ENCODE results near the gene USP53. TPM values are rescaled to one million over a fixed set of nuclear protein-coding genes. Genes with fewer than 3 reads are reported as not detected.

The USP53 gene
- total and polyA plus RNA-seq, 10 of the 15 experiments (the other 5 are each of a cell fraction or from before 2014, with no cell fraction given), result 0.23 to 4.0 (median 2.7) TPM

DNA sequence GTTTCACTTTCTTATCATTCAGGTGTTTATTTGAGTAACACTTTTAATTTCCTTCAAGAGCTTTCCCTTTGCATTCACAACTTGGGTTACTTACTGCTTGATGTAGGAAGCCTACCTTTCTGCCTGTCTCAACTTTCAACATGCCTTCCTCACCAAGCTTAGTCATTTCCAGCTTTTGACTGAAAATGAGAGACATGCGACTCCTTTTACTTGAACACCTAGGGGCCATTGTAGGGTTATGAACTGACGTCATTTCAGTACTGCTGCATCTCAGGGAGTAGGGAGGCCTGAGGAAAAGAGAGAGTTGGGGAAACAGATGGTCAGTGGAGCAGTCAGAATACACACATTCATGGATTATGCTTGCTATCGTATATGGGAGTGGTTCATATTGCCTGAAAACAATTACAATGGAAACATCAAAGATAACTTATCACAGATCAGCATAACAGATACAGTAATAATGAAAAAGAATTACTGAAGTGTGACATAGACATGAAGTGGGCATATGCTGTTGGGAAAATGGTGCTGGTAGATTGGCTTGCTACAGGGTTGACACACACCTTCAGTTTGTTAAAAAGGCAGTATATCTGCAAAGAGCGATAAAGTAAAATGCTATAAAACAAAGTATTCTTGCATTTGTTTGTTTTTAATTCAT lies 25.7 kb downstream of the USP53 start (continued):
- TF ChIP-seq, protein P1, sequence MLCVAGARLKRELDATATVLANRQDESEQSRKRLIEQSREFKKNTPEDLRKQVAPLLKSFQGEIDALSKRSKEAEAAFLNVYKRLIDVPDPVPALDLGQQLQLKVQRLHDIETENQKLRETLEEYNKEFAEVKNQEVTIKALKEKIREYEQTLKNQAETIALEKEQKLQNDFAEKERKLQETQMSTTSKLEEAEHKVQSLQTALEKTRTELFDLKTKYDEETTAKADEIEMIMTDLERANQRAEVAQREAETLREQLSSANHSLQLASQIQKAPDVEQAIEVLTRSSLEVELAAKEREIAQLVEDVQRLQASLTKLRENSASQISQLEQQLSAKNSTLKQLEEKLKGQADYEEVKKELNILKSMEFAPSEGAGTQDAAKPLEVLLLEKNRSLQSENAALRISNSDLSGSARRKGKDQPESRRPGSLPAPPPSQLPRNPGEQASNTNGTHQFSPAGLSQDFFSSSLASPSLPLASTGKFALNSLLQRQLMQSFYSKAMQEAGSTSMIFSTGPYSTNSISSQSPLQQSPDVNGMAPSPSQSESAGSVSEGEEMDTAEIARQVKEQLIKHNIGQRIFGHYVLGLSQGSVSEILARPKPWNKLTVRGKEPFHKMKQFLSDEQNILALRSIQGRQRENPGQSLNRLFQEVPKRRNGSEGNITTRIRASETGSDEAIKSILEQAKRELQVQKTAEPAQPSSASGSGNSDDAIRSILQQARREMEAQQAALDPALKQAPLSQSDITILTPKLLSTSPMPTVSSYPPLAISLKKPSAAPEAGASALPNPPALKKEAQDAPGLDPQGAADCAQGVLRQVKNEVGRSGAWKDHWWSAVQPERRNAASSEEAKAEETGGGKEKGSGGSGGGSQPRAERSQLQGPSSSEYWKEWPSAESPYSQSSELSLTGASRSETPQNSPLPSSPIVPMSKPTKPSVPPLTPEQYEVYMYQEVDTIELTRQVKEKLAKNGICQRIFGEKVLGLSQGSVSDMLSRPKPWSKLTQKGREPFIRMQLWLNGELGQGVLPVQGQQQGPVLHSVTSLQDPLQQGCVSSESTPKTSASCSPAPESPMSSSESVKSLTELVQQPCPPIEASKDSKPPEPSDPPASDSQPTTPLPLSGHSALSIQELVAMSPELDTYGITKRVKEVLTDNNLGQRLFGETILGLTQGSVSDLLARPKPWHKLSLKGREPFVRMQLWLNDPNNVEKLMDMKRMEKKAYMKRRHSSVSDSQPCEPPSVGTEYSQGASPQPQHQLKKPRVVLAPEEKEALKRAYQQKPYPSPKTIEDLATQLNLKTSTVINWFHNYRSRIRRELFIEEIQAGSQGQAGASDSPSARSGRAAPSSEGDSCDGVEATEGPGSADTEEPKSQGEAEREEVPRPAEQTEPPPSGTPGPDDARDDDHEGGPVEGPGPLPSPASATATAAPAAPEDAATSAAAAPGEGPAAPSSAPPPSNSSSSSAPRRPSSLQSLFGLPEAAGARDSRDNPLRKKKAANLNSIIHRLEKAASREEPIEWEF (IDR thresholded peaks at IDR 0.05; ENCODE audit: insufficient replicate concordance, low read depth, low read length), result no peak
- no peak for TF ChIP-seq POU2F2 (IDR thresholded peaks at IDR 0.05; ENCODE audit: borderline replicate concordance, low read depth, low read length)
- TF ChIP-seq REST (IDR thresholded peaks at IDR 0.05; ENCODE audit: low read depth, low read length), result no peak
- TF ChIP-seq CHD2 (IDR thresholded peaks at IDR 0.05; ENCODE audit: borderline replicate concordance, low read depth, low read length), result no peak
- TF ChIP-seq, protein P2, sequence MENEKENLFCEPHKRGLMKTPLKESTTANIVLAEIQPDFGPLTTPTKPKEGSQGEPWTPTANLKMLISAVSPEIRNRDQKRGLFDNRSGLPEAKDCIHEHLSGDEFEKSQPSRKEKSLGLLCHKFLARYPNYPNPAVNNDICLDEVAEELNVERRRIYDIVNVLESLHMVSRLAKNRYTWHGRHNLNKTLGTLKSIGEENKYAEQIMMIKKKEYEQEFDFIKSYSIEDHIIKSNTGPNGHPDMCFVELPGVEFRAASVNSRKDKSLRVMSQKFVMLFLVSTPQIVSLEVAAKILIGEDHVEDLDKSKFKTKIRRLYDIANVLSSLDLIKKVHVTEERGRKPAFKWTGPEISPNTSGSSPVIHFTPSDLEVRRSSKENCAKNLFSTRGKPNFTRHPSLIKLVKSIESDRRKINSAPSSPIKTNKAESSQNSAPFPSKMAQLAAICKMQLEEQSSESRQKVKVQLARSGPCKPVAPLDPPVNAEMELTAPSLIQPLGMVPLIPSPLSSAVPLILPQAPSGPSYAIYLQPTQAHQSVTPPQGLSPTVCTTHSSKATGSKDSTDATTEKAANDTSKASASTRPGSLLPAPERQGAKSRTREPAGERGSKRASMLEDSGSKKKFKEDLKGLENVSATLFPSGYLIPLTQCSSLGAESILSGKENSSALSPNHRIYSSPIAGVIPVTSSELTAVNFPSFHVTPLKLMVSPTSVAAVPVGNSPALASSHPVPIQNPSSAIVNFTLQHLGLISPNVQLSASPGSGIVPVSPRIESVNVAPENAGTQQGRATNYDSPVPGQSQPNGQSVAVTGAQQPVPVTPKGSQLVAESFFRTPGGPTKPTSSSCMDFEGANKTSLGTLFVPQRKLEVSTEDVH (IDR thresholded peaks at IDR 0.05; ENCODE audit: low read depth, partially characterized antibody), result no peak
- peak; percentile 81 for TF ChIP-seq IKZF1 (conservative IDR thresholded peaks at IDR 0.05)
- no peak for TF ChIP-seq CHD4 (IDR thresholded peaks at IDR 0.05)
- no peak for TF ChIP-seq MYC (IDR thresholded peaks at IDR 0.05; ENCODE audit: insufficient read depth, insufficient read length, insufficient replicate concordance, low read length, severe bottlenecking)
- no peak for TF ChIP-seq TCF12 (IDR thresholded peaks at IDR 0.05; ENCODE audit: low read depth, low read length)
- TF ChIP-seq, protein P3, sequence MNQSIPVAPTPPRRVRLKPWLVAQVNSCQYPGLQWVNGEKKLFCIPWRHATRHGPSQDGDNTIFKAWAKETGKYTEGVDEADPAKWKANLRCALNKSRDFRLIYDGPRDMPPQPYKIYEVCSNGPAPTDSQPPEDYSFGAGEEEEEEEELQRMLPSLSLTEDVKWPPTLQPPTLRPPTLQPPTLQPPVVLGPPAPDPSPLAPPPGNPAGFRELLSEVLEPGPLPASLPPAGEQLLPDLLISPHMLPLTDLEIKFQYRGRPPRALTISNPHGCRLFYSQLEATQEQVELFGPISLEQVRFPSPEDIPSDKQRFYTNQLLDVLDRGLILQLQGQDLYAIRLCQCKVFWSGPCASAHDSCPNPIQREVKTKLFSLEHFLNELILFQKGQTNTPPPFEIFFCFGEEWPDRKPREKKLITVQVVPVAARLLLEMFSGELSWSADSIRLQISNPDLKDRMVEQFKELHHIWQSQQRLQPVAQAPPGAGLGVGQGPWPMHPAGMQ (IDR thresholded peaks at IDR 0.05; ENCODE audit: borderline replicate concordance), result no peak
- no peak for TF ChIP-seq ZNF592 (IDR thresholded peaks at IDR 0.05)

Data from GM12878 (cell line).